SK-N-MC (cell line): Measurements from ENCODE around the gene SCTR.

Experiments used
- DNase-seq: peaks from one replicate; pipeline ENCODE4 v3.0.0-alpha.2; 2011; ENCODE audit warnings: low read depth, low spot score
- H3K27ac ChIP-seq: fragments of 200-600 bp; sonication (generic); 2 replicates; pipeline ENCODE4 v1.5.1; 2016; ENCODE audit warnings: mixed run types
- H3K36me3 ChIP-seq: fragments of 200-600 bp; sonication (generic); 2 replicates; pipeline ENCODE4 v1.6.1; 2017; ENCODE audit warnings: antibody characterized with exemption, low read length, mixed read lengths; ENCODE audit not compliant: insufficient read depth
- H3K4me3 ChIP-seq: fragments of 200-600 bp; sonication (generic); 2 replicates; pipeline ENCODE4 v1.5.1; 2016
- H3K9ac ChIP-seq: fragments of 200-600 bp; sonication (generic); 2 replicates; pipeline ENCODE4 v1.8.0; 2017; ENCODE audit warnings: mixed run types, mixed read lengths; ENCODE audit not compliant: insufficient read length
- H3K9me3 ChIP-seq: fragments of 200-600 bp; sonication (generic); 2 replicates; pipeline ENCODE4 v1.6.1; 2017; ENCODE audit warnings: low read depth, mild to moderate bottlenecking, antibody characterized with exemption, low read length, moderate library complexity, mixed read lengths
- EZH2 ChIP-seq: fragments of 200-600 bp; sonication (generic); IDR thresholded peaks from one replicate; pipeline ENCODE4 v1.6.1; 2017; ENCODE audit warnings: antibody characterized with exemption
- FOXP2 ChIP-seq: optimal IDR thresholded peaks from 2 replicates; pipeline ENCODE3; 2011; ENCODE audit warnings: mild to moderate bottlenecking, moderate library complexity; ENCODE audit not compliant: insufficient read depth; ENCODE audit errors: extremely low read length, control extremely low read depth
- POLR2AphosphoS5 ChIP-seq: IDR thresholded peaks from 2 replicates; pipeline ENCODE4 v1.6.1; 2012; ENCODE audit warnings: mild to moderate bottlenecking, low read depth, low read length, borderline replicate concordance

SCTR gene

DNA sequence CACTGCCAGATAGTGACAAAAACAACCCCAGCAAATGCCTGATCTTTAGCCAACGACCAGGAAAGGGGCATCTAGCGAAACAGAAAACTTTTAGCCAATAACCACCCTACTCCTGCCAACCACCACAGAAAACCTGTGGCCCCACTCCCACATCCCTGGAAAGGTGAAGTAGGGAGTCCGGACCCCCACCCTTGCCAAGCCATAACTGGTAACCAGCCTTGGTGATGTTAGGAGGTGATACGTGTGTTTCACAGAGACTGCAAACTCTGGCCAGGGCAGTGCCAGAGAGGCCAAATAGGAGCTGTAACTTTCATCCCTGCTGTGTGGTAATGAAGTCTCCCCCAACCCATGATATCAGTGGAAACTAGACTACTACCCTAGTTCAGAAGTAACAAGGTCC lies 27.6 kb downstream of the SCTR start:
- Histone ChIP-seq H3K9ac (no peak overlapping the region), H3K27ac (no peak overlapping the region), H3K36me3 (no peaks in the 10 kb centered on the region), H3K4me3 (no peak overlapping the region), H3K9me3 (0 out of 2 replicates have a peak, but pooled peaks cover 4% of the 10 kb centered on the region)
- TF ChIP-seq FOXP2 (no peak), POLR2AphosphoS5 (no peak), EZH2 (no peak)
- no peak for DNase-seq

DNA sequence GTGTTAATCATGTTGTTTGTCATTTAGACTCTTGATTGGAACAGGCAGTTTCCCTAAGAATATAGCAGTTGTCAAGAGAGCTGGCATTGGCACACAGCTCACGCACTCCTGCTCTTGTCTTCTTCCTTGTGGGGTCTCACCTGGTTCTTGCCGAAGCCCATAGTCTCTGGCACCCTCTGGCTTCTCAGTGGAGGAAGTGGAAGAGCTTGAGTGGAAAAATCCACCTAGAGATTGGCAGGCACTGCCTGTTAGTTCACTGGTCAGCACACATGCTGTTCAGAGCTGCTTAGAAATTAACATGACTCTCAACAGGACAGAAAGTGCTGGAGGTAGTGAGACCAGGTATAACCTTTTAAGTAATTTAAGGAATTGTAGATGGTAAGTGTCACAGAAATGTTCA lies 28.3 kb downstream of the SCTR start:
- TF ChIP-seq FOXP2 (no peak), POLR2AphosphoS5 (no peak), EZH2 (no peak)
- no peak overlapping the region for H3K4me3 ChIP-seq
- 0 out of 2 replicates have a peak, but pooled peaks cover 4% of the 10 kb centered on the region for H3K9me3 ChIP-seq
- no peaks in the 10 kb centered on the region for H3K36me3 ChIP-seq
- no peak for DNase-seq
- no peak overlapping the region for H3K27ac ChIP-seq
- no peak overlapping the region for H3K9ac ChIP-seq

DNA sequence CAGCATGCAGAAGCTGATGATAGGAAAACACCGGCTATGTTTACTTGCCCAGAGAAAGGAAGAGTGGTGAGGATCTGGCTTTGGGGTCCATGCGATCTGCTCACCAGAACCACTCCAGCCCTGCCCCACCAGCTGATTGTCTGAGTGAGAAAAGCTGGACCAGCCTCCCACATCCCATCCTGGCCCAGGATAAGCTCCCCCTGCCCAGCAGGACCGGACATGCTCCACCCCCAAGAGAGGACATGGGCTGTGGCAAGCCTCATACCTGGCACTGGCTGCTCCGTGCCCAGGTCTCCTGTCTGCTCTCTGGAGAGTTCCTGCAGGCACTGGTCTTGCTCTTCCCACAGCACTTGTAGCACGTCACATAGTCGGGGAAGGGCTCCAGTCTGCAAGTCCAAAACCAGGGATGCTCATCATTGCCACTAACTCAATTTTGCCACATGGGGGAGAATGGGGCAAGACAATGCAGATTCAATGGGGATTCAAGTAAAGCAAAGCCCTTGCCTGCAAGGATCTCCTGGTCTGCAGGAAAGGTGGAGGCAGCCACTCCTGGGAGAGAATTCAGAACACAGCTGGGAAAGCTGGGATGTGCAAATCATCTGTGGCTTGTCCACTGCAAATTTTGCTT lies 30.0 kb downstream of the SCTR start:
- no peaks in the 10 kb centered on the region for H3K36me3 ChIP-seq
- TF ChIP-seq EZH2 (no peak), FOXP2 (no peak), POLR2AphosphoS5 (no peak)
- 0 out of 2 replicates have a peak, but pooled peaks cover 3% of the 10 kb centered on the region for H3K9me3 ChIP-seq
- no peak overlapping the region for H3K27ac ChIP-seq
- H3K4me3 ChIP-seq = no peak overlapping the region
- DNase-seq = no peak
- H3K9ac ChIP-seq = no peak overlapping the region

DNA sequence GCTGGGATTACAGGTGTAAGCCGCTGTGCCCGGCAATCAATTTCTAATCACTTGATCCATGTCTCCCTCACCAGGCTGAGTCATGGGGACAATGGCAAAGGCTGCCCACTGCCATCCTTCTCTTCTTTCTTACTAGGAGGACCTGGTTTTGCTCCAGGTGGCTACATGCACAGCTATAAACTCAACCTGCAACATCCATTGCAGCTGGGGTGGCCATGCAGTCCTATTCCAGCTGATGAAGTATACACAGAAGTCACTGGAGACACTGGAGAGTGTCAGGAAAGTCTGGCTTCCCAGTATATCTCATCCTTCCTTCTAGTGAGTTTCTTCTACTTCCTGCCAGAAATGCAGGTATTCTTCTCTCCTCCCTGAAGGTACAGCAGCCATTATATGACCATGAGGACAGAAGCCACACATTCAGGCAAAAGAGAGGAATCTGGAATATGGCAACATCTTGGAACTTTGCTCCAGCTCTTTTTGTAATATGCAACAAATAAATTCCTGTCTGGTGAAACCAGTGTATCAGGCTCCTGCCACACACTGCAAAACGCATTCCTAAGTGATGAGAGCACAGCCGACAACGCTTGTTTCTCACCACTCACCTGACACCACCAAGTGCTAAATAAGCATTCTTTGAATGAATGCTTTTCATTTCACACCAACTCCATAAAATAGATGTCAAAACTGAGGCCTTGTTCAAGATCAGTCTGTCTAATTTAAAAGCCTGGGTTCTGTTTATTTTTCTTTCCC lies 32.3 kb downstream of the SCTR start:
- Histone ChIP-seq H3K9me3 (no peaks in the 10 kb centered on the region), H3K4me3 (no peak overlapping the region), H3K9ac (no peak overlapping the region), H3K36me3 (no peaks in the 10 kb centered on the region), H3K27ac (no peak overlapping the region)
- no peak for DNase-seq
- TF ChIP-seq EZH2 (no peak), FOXP2 (no peak)

DNA sequence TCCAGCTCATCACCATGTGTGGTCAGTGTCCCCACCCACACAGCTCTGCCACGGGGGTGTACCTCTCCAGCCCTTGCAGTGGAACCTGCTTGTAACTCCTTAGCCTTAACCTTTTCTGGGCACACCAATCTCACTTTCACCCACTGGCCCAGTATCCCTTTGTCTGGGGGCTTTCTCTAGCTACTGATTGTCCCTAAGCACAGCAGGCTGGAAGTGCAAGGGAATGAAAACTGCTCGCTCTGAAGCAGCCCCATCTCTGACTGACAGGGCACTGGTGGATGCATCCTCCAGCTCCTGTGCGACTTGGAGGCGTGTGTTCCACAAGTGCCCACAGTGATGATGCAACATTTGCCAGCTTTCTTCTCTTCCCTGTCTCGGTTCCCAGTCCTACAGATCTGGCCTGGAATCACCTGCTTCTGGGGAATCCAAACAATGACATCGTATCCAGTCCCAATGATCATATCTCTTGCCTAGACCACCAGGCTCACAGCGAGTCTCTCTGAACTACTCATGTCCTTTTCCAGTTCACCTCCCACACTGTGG lies 33.6 kb downstream of the SCTR start:
- no peak for DNase-seq
- Histone ChIP-seq H3K9me3 (no peaks in the 10 kb centered on the region), H3K36me3 (no peaks in the 10 kb centered on the region), H3K9ac (no peak overlapping the region), H3K27ac (no peak overlapping the region), H3K4me3 (no peak overlapping the region)
- TF ChIP-seq EZH2 = no peak
- TF ChIP-seq POLR2AphosphoS5 = no peak
- no peak for TF ChIP-seq FOXP2

DNA sequence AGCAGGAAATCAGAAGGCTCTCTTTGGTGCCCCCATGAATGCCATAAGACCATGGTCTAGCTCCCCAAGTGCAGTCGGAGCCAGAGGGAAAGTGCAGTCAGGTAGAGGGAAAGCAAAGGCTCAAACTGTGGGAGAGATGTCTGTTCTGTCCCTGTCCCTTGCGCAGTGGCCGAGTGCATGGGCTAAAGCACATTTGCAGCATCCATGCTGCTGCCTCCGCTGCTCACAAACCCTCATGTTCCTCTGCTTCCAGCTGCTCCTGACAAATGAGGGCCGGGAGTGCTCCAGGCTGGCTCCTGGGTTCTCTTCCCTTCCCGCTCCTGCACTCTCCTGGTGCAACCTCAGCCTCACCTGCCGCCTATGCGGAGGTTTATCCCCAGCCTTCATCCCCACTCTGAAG lies 34.2 kb downstream of the SCTR start:
- DNase-seq = no peak
- Histone ChIP-seq H3K4me3 (no peak overlapping the region), H3K27ac (no peak overlapping the region), H3K36me3 (no peaks in the 10 kb centered on the region), H3K9ac (no peak overlapping the region), H3K9me3 (no peaks in the 10 kb centered on the region)
- TF ChIP-seq EZH2 = no peak
- no peak for TF ChIP-seq POLR2AphosphoS5
- no peak for TF ChIP-seq FOXP2

DNA sequence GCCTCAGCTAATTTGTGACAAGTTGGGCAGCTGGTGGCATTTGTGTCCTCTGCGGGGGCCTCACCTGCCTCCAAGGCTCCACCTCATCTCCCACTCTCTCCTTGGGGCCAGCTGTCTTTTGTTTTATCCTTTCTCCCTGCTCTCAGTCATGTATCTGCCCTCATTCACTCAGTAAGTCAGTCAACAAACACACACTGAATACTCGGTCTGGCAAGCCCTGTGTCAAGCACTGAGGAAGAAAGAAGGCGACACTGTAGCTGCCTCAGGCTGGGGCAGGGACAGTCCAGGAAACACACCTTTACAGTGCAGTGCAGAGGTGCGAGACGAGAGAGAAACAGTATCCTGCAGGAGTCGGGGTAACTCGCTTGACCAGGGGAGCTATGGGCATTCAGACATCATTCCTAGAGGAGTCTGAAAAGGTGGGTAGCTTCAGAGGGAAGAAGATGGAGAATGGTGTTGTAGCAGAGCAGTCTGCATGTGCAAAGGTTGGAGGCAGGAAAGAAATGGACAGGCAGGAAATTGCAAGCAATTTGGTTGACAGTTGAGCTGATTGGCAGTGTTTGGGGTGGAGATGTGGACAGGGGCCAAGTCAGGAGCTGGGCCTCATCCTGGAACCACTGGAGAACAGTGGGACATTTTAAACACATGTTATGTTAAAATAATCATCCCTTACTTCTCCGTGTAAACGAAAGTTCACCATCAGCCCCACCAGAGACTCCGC lies 34.9 kb downstream of the SCTR start:
- no peak for DNase-seq
- Histone ChIP-seq H3K9ac (no peak overlapping the region), H3K4me3 (no peak overlapping the region), H3K9me3 (no peaks in the 10 kb centered on the region), H3K36me3 (no peaks in the 10 kb centered on the region), H3K27ac (no peak overlapping the region)
- TF ChIP-seq POLR2AphosphoS5 (no peak), EZH2 (no peak)

DNA sequence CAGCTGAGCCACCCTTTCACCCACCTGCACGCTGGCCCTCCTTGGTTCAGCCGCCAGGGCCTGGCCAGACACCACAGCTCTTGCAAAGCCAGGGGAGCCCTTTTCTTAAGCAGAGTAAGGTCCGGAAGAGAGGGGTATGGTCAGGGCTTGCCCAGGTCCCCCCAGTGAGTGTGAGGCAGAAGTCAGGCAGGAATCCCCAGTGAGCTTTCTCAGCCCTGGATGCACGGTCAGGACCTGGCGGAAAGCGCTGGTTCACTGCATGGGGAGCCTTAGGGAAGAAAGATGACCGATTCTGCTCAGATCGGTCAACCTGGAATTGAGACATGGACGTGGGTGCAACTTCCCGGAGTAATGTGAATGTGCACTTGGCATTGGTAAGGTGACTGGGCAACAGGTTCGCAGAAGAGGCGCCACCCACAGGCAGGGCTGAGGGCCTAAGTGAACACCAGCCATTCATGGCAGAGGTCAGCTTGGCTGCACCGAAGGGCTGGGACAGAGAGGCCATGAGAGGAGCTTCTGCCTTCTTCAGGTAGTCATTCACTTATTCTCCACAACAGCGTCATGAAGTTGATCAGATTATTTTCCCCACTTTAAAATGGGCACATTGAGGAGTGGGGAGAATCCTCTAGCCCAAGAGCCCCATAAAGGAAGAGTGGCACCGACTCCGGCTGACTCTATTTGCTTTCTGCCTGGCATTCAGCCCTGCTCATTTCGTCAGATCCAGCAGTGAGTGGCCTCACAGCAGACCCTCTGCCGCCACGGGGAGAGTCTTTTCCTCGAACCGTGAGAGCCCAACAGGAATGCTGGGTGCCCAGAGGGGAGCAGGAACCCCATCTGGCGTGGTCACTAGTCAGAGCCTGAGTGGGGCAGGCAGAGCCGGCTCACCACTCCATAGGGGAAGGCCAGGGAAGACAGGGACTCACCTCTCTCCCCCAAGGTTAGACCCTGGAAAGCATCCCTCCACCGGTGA lies 35.8 kb downstream of the SCTR start:
- Histone ChIP-seq H3K9ac (no peak overlapping the region), H3K27ac (no peak overlapping the region), H3K9me3 (no peaks in the 10 kb centered on the region), H3K36me3 (no peaks in the 10 kb centered on the region), H3K4me3 (no peak overlapping the region)
- no peak for TF ChIP-seq FOXP2
- TF ChIP-seq EZH2 = no peak
- TF ChIP-seq POLR2AphosphoS5 = no peak
- no peak for DNase-seq
